Stomach smooth muscle (tissue), 2 donors: ENCODE data around the gene SHISA9.

ENCODE experiments used
- H3K27ac ChIP-seq: one replicate; pipeline ENCODE4 v1.7.0; 2013; ENCODE audit warnings: mild to moderate bottlenecking, low read length, inconsistent platforms
- H3K27me3 ChIP-seq, 2 donors: one replicate each; pipeline ENCODE4 v1.7.0; 2013; ENCODE audit warnings: low read length in 2 of 2; ENCODE audit not compliant: insufficient read depth in 2 of 2, control insufficient read depth in 1 of 2
- H3K36me3 ChIP-seq, 2 donors: one replicate each; pipeline ENCODE4 v1.7.0; 2013; ENCODE audit warnings: low read length in 2 of 2; ENCODE audit not compliant: control insufficient read depth in 2 of 2, insufficient read depth in 2 of 2
- H3K4me1 ChIP-seq: one replicate; pipeline ENCODE4 v1.7.0; 2013; ENCODE audit warnings: low read length; ENCODE audit not compliant: control insufficient read depth, insufficient read depth
- H3K4me3 ChIP-seq, 2 donors: one replicate each; pipeline ENCODE4 v1.7.0; 2013; ENCODE audit warnings: low read length in 2 of 2
- H3K9ac ChIP-seq, 2 donors: one replicate each; pipeline ENCODE4 v1.7.0; 2013; ENCODE audit warnings: low read length in 2 of 2, mild to moderate bottlenecking in 1 of 2
- H3K9me3 ChIP-seq, 2 donors: one replicate each; pipeline ENCODE4 v1.7.0; 2013; ENCODE audit warnings: low read length in 2 of 2; ENCODE audit not compliant: control insufficient read depth in 2 of 2
- donor health status: healthy.
- donor health status: Pancreatic carcinoma.

Gene SHISA9

DNA sequence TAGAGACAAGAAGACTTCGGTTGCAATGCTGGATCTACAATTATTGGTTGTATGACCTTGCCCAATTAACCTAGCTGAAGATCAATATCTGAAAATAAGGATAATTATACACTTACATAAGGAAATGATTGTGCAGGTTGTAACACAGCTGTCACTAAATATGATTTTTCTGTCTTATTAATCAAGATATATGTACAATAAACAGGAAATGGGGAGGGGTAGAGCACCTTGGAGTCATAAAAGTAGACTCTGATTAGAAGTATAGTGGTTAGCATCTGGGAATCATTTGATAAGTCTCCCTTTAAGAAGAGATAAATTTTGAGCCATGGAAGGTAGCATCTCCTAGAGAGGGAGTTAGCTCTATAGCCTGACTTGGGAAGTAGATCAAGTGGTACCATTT lies 369.2 kb downstream of the SHISA9 start:
- H3K4me1 ChIP-seq, result no peaks in the 10 kb centered on the region
- H3K27me3 ChIP-seq, result no peaks in the 10 kb centered on the region
- no peaks in the 10 kb centered on the region for H3K36me3 ChIP-seq
- H3K9me3 ChIP-seq, result no peaks in the 10 kb centered on the region
- no peak overlapping the region for H3K9ac ChIP-seq
- H3K27ac ChIP-seq, result no peak overlapping the region
- no peak overlapping the region for H3K4me3 ChIP-seq

DNA sequence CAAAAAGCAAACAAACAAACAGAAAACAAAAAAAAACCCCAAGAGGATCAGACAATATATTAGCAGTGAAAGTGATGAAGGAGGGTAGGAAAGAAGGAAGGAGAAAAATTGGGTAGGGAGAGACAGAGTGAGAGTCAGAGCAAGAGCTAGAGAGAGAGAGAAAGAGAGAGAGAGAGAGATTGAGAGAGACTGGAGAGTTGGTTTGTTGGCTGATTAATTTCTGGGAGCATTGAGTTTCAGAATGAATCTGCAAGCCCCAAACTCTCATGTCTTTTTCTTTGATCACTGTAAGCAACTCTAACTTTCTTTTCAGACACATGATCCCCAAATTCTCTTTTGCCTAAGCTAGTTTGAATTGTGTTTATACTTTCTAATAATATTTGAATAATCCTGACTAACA lies 388.1 kb downstream of the SHISA9 start:
- Histone ChIP-seq H3K27me3 (no peaks in the 10 kb centered on the region), H3K9ac (no peak overlapping the region), H3K36me3 (no peaks in the 10 kb centered on the region), H3K4me1 (no peaks in the 10 kb centered on the region), H3K27ac (no peak overlapping the region), H3K9me3 (no peaks in the 10 kb centered on the region), H3K4me3 (no peak overlapping the region)
